Fibroblast of lung (primary cell): ENCODE data around the gene MBOAT2. TPM values are rescaled to one million over a fixed set of nuclear protein-coding genes. Genes with fewer than 3 reads are reported as not detected.

Experiments used
- DNase-seq, 2 donors: peaks; one replicate each; pipeline versions ENCODE4 v3.0.0 to v3.0.0-alpha.2; 2010; ENCODE audit warnings: low read depth in 2 of 2
- H2AFZ ChIP-seq: 2 replicates; pipeline ENCODE4 v1.5.1; 2012; ENCODE audit warnings: low read length, control low read depth, inconsistent platforms
- H3K27ac ChIP-seq: 2 replicates; pipeline ENCODE4 v1.5.1; 2011; ENCODE audit warnings: low read length, control low read depth; ENCODE audit not compliant: insufficient read depth
- H3K27me3 ChIP-seq: 2 replicates; pipeline ENCODE4 v1.5.1; 2011; ENCODE audit warnings: mild to moderate bottlenecking, low read length; ENCODE audit not compliant: control insufficient read depth, insufficient read depth
- H3K36me3 ChIP-seq: 2 replicates; pipeline ENCODE4 v1.5.1; 2011; ENCODE audit warnings: low read length; ENCODE audit not compliant: control insufficient read depth, insufficient read depth
- H3K4me1 ChIP-seq: 2 replicates; pipeline ENCODE4 v1.5.1; 2011; ENCODE audit warnings: low read length; ENCODE audit not compliant: control insufficient read depth, insufficient read depth; ENCODE audit errors: extremely low read depth
- H3K4me2 ChIP-seq: 2 replicates; pipeline ENCODE4 v1.5.1; 2011; ENCODE audit warnings: low read length, control low read depth; ENCODE audit not compliant: insufficient read depth; ENCODE audit errors: extremely low read depth
- H3K4me3 ChIP-seq, 4 experiments: fragments of 200-600 bp in 1 of 4; sonication (generic) in 1 of 4; replicated peaks in 1 of 4; 2 replicates each; pipeline ENCODE4 v1.5.1; 2011 to 2016; ENCODE audit warnings: low read length in 4 of 4, low read depth in 3 of 4, mild to moderate bottlenecking in 3 of 4, control low read depth in 2 of 4, inconsistent platforms in 1 of 4, mixed read lengths in 1 of 4; ENCODE audit not compliant: insufficient read depth in 1 of 4; ENCODE audit errors: control extremely low read depth in 1 of 4
- H3K79me2 ChIP-seq: 2 replicates; pipeline ENCODE4 v1.5.1; 2012; ENCODE audit warnings: mild to moderate bottlenecking, low read length, inconsistent platforms; ENCODE audit not compliant: control insufficient read depth, insufficient read depth
- H3K9ac ChIP-seq: 2 replicates; pipeline ENCODE4 v1.5.1; 2011; ENCODE audit warnings: mild to moderate bottlenecking, low read length, control low read depth; ENCODE audit not compliant: insufficient read depth
- H3K9me3 ChIP-seq: 2 replicates; pipeline ENCODE4 v1.5.1; 2012; ENCODE audit warnings: low read depth, low read length; ENCODE audit not compliant: control insufficient read depth, insufficient read depth
- H4K20me1 ChIP-seq: 2 replicates; pipeline ENCODE4 v1.5.1; 2011; ENCODE audit warnings: low read length; ENCODE audit not compliant: control insufficient read depth, insufficient read depth; ENCODE audit errors: extremely low read depth
- EZH2 ChIP-seq: IDR thresholded peaks from 2 replicates; pipeline ENCODE4 v1.5.1; 2012; ENCODE audit warnings: low read length, control low read depth, mild to moderate bottlenecking; ENCODE audit errors: missing control alignments
- polyA plus RNA-seq, 2 donors: library from polyadenylated mRNA; depleted of rRNA in 1 of 2; stranded (reverse) in 1 of 2; unstranded in 1 of 2; fragments of >200 nt; gene quantifications; 2 replicates each; pipeline ENCODE4 v1.2.1, GENCODE V29; 2011 to 2012; ENCODE audit warnings: missing spikeins in 1 of 2
- total RNA-seq: library from RNA; depleted of rRNA; stranded (reverse); fragments of >200 nt; gene quantifications from 2 replicates; pipeline ENCODE4 v1.2.1, GENCODE V29; 2014
- TF ChIP-seq, protein P1 (sequence below), 2 donors: IDR thresholded peaks in 1 of 2; conservative IDR thresholded peaks in 1 of 2; 1 replicate in 1 of 2; 2 replicates in 1 of 2; pipeline ENCODE4 v1.5.1; 2011 to 2012; ENCODE audit warnings: low read length in 2 of 2, control low read depth in 1 of 2, inconsistent platforms in 1 of 2, low read depth in 1 of 2, mild to moderate bottlenecking in 1 of 2

MBOAT2 gene
- total and polyA plus RNA-seq, 2 donors (not counting 1 experiment from before 2014, with no cell fraction given): 46.4 to 68.3 TPM

GRCh38 chr2:8827729-8828128, 175.8 kb downstream of the MBOAT2 start:
- Histone ChIP-seq H3K27me3 (no peaks in the 10 kb centered on the region), H3K4me1 (no peaks in the 10 kb centered on the region), H3K9ac (no peak overlapping the region), H3K4me2 (no peak overlapping the region), H2AFZ (no peak overlapping the region), H3K27ac (no peak overlapping the region), H3K4me3 (no peak overlapping the region), H4K20me1 (peaks cover 3% of the 10 kb centered on the region), H3K79me2 (peaks cover 41% of the 10 kb centered on the region), H3K36me3 (peaks cover 2% of the 10 kb centered on the region), H3K9me3 (no peaks in the 10 kb centered on the region)
- no peak for TF ChIP-seq EZH2
- no peak for DNase-seq

DNA sequence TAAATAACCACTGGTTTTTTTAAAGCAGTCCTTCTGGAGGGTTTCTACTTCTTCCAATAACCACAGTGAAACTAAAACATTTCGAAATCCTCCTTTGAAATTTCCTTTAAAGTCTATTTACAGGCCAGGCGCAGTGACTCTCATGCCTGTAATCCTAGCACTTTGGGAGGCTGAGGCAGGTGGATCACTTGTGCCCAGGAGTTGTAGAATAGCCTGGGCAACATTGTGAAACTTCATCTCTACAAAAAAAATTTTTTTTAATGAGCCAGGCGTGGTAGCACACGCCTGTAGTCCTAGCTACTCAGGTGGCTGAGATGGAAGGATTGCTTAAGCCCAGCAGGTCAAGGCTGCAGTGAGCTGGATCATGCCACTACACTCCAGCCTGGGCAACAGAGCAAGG, 181.3 kb downstream of the MBOAT2 start:
- no peak overlapping the region for H3K4me2 ChIP-seq
- DNase-seq: peak in 1 of 2 donors; percentile 58
- no peaks in the 10 kb centered on the region for H3K27me3 ChIP-seq
- H2AFZ ChIP-seq: no peak overlapping the region
- no peak overlapping the region for H3K4me3 ChIP-seq
- peaks cover 3% of the 10 kb centered on the region for H3K79me2 ChIP-seq
- H3K27ac ChIP-seq: no peak overlapping the region
- H3K4me1 ChIP-seq: no peaks in the 10 kb centered on the region
- TF ChIP-seq EZH2: no peak
- TF ChIP-seq, protein P1, sequence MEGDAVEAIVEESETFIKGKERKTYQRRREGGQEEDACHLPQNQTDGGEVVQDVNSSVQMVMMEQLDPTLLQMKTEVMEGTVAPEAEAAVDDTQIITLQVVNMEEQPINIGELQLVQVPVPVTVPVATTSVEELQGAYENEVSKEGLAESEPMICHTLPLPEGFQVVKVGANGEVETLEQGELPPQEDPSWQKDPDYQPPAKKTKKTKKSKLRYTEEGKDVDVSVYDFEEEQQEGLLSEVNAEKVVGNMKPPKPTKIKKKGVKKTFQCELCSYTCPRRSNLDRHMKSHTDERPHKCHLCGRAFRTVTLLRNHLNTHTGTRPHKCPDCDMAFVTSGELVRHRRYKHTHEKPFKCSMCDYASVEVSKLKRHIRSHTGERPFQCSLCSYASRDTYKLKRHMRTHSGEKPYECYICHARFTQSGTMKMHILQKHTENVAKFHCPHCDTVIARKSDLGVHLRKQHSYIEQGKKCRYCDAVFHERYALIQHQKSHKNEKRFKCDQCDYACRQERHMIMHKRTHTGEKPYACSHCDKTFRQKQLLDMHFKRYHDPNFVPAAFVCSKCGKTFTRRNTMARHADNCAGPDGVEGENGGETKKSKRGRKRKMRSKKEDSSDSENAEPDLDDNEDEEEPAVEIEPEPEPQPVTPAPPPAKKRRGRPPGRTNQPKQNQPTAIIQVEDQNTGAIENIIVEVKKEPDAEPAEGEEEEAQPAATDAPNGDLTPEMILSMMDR (conservative IDR thresholded peaks at IDR 0.05 in 1 of 2, IDR thresholded peaks at IDR 0.05 in 1 of 2; ENCODE audit: low read depth in 1 of 2, low read length in 2 of 2): no peak
- H4K20me1 ChIP-seq: no peaks in the 10 kb centered on the region
- no peak overlapping the region for H3K9ac ChIP-seq
- H3K9me3 ChIP-seq: no peaks in the 10 kb centered on the region
- H3K36me3 ChIP-seq: peaks cover 5% of the 10 kb centered on the region

DNA sequence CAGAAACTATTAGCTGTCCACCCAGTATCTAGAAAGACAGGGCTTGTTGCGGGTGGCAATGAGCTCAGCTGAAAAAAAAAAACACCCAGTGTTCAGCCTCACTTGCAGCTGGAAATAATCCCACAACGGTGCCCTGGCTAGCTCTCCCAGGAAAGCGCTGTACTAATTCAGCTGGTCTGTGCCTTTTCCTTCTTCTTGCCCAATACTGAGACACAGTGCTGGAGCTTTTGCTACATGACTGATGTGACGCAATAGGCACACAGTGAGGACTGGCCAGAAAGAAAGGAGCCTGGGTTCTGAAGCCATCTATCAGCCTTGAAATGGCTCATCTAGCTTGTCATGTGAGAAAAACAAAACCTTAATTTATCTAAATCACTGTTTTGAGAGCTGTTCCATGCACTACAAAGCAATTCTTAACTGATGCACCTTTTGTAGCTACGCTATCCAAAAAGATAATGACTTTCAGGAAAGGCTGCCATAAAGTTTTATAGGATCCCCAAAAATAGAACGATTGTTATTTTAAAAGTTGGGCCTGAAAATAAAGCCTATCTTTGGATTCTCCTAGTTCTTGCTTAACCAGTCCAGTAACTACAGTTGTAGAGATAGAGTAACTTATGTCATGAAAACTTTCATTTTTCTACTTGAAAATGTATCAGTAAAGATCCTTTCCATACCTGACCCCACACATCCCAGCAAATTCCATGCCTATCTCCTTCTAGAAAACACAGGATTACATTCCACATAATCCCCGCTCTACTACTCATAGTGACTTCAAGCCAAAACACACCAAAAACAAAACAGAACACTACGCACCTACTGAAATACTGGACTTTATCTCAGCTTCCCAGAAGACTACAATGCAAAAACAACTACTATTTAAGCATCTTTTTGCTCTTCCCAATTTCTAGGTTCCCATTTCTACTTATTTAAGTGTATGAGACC, 181.9 kb downstream of the MBOAT2 start:
- Histone ChIP-seq H2AFZ (no peak overlapping the region), H3K27me3 (no peaks in the 10 kb centered on the region), H3K79me2 (peaks cover 2% of the 10 kb centered on the region), H3K4me1 (no peaks in the 10 kb centered on the region), H3K9me3 (no peaks in the 10 kb centered on the region), H4K20me1 (no peaks in the 10 kb centered on the region), H3K27ac (no peak overlapping the region), H3K36me3 (peaks cover 5% of the 10 kb centered on the region), H3K9ac (no peak overlapping the region), H3K4me2 (no peak overlapping the region), H3K4me3 (no peak overlapping the region)
- TF ChIP-seq, protein P1 (conservative IDR thresholded peaks at IDR 0.05 in 1 of 2, IDR thresholded peaks at IDR 0.05 in 1 of 2; ENCODE audit: low read depth in 1 of 2, low read length in 2 of 2): no peak
- TF ChIP-seq EZH2: no peak
- peak; percentile 40 to 88 for DNase-seq
